HG02852 (cell line): Measurements from ENCODE around the gene GALNT11.

ENCODE experiments used
- ATAC-seq: cut with Tn5 transposase; IDR thresholded peaks from one replicate; pipeline ENCODE4 v1.9.1; 2021; ENCODE audit warnings: mild to moderate bottlenecking, moderate library complexity; ENCODE audit not compliant: unreplicated experiment

Gene GALNT11

GRCh38 chr7:152144557-152145245, 119.2 kb downstream of the GALNT11 start:
- no peak for ATAC-seq

DNA sequence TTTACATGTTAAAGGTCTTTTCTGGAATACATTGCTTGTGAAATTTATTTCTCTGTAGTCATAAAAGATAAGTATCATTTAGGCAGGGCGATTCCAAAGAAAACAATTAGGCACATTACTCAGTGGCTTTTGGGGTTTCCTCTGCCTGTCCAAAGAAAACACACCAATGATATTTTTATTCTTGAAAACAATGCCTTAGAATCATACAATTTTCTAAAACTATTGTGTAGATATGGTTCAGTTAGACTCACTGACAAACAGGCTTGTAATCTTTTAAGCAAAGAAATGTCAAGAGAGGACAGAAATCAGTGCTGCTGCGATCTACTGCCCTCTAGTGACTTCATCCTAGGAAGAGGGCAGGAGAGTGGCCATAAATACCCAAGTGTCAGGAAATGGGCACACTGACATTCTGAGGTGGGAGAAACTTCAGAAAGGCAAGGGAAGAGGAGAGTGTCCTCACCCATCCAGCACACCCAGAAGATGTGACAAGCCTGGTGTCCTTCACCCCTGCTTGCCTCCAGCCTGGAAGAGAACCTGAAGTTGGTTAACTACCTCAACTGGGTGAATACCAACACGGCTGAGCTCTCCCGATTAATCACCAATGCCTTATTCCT, 120.5 kb downstream of the GALNT11 start:
- no peak for ATAC-seq

DNA sequence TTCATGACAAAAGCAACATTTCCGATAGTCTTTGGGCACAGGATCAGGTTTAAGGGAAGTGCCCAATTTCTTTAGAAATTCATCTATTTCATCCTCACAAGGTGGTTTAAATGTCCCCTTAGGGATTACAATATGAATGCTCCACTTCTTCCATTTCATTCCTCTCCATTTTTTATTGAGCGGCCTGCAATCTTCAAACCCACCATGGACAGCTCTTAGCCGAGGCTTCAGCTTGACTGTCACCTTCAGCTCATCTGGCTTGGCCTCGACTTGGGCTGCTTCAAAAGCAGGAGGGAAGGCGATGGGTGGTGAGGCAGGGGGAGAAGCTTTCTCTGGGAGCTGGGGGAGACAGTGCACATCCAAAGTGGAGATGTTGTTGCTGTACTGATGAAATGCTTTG, 123.2 kb downstream of the GALNT11 start:
- no peak for ATAC-seq

DNA sequence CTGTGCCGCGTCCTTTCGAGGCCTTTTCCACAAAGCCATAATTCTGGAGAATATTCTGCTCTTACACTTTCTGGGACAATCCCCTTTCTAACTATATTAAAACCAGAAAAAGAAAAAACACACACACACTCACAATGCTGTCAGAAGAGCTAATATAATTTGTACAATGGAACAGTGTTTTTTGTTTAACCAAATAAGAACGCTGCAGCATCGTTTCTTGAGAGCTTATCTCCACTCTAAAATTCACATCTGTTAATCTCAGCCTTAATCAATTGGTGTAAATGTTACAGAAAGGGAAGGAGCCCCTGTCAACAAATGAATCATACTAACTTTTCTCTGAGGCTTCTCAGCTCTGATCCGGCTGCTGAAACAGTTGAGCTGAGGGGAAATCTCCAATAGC, 123.9 kb downstream of the GALNT11 start:
- no peak for ATAC-seq

GRCh38 chr7:152152267-152152666, 126.8 kb downstream of the GALNT11 start:
- no peak for ATAC-seq

DNA sequence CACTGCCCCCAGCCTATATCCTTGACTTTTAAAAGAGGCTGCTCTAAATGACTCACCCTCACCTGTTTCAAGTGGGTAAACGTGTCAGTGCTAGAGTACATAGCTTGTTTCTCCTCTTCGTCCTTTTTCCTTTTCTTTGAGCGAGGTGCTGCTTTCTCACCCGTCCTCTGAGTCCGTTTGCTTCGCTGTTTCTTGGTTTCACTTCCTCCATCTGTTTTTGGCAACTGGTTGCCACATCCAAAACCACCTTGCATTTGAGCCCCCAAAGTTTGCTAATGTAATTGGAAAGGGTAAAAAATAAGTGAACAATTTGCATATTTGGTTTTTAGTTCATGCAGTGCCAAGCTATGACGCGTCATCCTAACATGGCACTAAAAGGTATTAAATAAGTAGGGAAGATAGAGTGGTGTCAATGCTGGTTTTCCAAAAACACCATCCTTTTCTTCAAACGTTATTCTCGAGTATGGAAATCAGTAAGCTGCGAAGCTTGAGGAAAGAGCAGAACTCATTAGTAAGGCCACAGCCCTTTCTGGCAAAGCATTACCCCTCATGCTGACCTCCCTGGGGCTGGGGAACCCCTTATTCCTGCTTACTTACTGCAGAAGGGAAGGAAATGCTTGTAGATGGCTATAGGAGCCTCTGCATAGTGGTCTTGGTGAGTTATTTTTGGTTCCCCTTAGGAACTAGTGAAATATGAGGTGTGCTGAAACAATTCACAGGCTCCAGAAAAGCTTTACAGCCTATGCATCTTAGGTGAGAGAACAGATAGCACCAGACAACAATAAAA, 133.5 kb downstream of the GALNT11 start:
- peak; percentile 94 for ATAC-seq

- no peak for ATAC-seq
Observed at GRCh38 chr7:152161171-152161570, 135.7 kb downstream of the GALNT11 start.

GRCh38 chr7:152162287-152162686, 136.8 kb downstream of the GALNT11 start:
- ATAC-seq, result no peak
